HG03159 (cell line): Measurements from ENCODE around the gene MPV17.
"Not testable (repeated sequence)": the region's sequence is repeated elsewhere in the genome, so short reads cannot be mapped to it uniquely, and the experiment has no call there.

ENCODE experiments used
- ATAC-seq: cut with Tn5 transposase; IDR thresholded peaks from one replicate; pipeline ENCODE4 v1.9.1; 2021; ENCODE audit warnings: mild to moderate bottlenecking, moderate library complexity; ENCODE audit not compliant: unreplicated experiment

MPV17 gene

DNA sequence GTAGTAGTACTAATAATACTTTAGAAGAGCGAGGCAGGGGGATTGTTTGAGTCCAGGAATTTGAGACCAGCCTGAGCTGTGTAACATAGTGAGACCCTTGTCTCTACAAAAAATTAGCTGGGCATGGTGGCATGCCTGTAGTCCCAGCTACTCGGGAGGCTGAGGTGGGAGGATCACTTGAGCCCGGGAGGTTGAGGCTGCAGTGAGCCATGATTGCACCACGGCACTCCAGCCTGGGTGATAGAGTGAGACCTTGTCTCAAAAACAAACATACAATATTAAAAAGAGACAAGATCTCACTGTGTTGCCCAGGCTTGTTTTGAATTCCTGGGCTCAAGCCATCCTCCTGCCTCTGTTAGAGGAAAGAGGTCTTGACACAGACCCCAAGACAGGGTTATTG, 22.3 kb downstream of the MPV17 start:
- ATAC-seq: not testable (repeated sequence)

DNA sequence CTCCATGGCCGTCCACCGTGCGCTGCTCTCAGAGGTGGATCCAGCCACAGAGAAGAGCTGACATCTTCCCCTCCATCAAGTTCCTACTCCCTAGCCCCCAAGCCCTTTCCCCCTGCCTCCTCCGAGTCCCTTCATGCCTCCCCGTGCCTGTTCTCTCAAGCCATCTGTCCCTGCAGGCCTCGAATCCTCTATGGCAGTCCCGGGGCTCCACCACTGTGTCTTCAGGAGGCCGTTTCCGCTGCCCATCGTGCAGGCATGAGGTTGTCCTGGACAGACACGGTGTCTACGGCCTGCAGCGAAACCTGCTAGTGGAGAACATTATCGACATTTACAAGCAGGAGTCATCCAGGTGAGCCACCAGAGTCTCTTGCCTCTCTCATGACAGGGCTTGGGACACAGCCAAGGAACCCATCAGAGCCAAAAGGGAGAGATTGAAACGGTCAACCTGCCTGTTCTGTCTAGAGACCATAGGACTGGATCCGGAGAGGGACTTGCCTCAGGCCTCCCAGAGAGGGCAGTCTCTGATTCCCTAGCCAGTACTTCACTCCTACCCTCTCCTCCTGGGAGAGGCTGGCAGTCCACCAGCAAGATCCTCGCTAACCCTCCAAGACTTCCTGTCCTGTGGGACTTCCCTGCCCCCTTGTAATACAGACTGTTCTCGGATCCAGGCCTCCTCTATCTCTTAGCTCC, 24.4 kb downstream of the MPV17 start:
- ATAC-seq: no peak

DNA sequence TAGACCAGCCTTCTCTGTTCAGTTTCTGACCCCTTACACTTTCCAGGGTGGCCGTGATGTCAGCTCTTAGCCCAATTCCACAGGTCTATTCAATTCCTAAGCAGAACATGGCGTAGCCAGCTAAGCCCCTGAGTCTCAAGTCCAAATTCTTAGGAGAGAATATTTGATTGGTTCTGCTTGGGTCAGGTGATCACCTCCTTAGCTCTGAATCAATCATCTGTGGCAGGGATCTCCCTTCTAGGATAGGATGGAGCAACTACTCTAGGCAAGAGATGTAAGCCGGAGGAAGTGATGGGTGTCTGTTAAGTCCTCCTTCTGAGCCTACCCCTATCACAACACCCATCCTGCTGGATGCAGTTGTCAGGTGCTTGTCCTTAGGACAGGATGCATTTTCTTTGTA, 25.7 kb downstream of the MPV17 start:
- no peak for ATAC-seq

DNA sequence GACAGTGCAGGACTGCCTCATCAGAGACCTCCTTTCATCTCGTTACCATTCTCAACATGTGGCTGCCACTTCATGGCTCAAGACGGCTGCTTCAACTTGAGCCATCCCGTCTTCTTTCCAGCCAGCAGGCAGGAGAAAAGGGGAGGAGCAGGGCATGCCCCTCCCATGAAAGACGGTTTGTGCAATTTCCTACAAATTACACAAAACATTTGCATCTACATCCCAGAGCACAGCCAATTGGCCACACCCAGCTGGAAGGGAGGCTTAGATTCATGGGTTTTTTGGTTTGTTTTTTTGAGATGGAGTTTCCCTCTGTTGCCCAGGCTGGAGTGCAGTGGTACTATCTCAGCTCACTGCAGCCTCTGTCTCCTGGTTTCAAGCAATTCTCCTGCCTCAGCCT, 26.4 kb downstream of the MPV17 start:
- ATAC-seq: no peak

DNA sequence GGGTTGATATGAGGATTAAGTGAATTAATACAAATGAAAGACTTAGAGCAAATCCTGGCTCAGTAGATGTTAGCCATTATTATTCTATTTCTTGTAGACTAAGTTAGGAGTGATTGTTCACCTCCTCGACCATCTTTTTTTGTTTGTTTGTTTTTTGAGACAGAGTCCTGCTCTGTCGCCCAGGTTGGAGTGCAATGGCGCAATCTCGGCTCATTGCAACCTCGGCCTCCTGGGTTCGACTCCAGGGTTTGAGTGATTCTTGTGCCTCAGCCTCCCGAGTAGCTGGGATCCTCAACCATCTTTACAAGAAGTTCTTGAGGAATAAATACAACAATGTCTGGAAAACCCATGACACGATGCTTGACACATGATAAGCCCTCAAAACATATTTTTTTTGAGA, 28.0 kb downstream of the MPV17 start:
- no peak for ATAC-seq

DNA sequence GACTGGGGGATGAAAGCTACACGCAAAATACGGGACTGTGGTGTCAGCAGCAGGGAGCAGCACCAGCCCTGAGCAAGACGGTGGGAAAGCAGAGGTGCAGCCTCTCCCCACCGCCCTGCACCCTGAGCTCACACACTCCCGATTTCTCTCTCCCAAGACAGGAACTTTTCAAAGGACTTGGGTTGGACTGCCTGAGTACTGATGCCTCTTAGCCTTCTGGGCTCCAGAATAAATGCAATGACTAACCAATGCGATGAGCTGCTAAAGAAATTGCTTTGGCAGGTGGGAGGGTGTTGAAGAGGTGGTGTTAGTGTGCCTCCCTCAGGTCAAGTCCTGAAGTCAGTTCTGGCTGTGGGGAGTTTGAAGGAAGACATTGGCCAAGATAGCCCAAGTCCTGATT, 31.0 kb downstream of the MPV17 start:
- no peak for ATAC-seq

DNA sequence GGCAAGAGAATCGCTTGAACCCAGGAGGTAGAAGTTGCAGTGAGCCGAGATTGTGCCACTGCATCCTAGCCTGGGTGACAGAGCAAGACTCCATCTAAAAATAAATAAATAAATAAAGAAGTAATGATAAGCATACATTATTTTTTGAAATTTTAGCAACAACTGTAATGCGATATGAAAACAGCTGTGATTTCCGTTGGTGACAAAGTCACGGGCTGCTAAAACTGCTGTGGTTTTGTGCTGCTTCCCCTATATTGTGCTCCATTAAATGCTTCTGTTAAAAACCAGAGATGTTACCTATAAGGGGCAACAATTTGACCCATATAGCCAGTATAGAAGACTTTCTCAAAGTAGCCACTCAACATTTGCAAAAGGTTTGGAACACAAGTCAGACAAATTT, 32.3 kb downstream of the MPV17 start:
- ATAC-seq: no peak

DNA sequence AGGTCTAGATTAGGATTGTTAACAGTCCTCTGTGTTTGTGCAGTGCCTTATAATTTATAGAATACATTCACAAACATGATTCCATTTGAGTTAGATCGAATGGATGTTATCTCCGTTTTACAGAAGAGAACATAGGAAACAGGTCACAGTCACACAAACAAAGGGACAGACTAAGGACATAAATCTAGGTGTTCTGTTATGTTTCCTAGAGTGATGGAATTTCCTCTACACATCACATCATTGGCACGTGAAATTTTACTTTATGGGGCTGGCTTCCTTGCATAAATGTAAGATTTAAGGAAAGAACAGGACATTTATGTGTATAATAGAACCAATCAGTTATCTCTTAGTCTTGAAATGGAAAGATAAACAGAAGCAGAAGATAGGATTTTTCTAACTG, 34.3 kb downstream of the MPV17 start:
- ATAC-seq: no peak

DNA sequence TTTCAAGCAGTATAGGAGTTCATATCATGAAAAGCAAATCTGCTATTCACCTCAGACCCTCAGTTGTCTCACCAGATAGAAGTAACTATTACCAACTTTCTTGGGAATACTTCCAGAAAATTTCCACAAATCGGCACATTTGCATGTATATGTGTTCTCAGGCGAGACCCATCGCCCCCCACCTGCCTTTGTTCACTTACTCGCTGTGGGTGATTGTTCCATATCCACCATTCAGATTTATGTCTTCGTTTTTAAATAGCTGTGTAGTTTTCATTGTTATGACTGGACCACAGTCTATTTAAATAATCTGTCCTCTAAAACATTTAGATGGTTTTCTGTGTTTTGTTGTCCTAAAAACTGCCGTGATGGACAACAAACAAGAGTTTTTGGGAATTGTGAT, 37.4 kb downstream of the MPV17 start:
- no peak for ATAC-seq

DNA sequence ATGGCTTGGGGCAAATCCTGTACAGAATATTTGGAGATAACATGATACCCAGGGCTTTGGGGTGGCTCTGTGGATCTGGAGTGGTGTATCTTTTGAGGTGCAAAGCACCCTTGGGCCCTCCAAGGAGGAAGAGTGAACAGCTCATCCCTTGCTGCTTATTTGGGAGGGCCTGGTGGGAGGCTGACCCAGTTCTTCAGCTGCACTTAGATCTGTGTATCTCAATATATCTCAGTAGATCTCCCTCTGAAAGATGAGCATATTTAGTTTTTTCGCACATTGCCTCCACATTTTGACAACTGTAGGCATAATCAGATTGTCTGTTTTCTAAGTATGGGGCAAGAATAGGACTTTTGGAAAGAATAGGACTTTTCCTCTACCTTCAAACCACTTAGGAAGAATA, 37.9 kb downstream of the MPV17 start:
- no peak for ATAC-seq

DNA sequence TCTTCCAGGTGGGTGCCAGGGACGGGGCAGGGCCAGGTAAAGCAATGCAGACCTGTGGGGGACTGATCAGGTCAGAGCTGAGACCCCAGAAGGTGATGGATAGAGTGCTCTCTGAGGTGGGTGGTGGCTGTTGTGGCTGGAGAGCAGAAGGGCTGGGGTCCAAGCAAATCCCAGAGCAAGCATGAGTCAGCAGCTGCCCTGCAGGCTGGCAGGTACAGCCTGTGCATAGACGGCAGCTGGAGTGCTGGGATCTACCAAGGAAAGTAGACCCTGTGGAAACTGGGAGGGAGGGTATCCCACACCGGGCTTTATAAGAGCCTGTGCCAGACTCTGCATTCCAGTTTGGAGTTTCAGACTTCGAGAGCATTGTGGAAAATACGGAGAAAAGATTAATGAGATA, 40.0 kb downstream of the MPV17 start:
- no peak for ATAC-seq

DNA sequence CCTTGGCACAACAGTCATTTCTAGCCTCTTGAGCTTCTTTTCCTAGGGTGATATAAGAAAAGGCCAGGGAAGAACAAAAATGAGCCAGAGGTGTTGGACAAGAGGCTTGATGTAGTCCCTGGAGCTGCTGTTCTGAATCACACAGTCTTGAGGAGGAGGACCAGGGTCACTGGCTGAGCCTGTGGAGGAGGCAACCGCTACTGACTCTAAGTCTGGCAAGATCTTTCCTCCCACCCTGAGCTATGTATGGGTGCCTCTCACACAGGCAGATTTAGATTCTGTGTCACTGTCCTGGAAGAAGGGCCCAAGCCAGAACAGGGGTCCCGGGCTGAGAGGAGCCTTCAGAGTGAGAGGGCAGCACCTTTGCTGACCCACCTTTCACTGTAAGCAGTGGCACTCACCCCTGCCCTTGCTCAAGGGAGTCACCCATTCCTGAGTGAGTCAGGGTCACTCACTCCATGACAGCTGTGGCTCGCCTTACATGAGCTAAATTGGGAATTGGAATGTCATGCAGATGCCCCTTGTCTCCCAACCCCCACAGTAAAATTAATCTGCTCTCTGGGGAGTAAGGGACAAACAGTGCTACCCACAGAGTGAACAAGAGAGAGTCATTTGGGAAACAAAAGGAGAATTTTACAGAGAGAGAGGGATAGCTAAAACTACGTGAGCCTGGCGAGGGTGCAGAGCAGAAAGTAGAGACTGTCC, 40.9 kb downstream of the MPV17 start, which contains the start of gene TRIM54:
TSS of gene TRIM54 (plus strand) at position 575 of the 705 bp plus-strand sequence. CDS start 303 bp downstream, outside the sequence.
- no peak for ATAC-seq

DNA sequence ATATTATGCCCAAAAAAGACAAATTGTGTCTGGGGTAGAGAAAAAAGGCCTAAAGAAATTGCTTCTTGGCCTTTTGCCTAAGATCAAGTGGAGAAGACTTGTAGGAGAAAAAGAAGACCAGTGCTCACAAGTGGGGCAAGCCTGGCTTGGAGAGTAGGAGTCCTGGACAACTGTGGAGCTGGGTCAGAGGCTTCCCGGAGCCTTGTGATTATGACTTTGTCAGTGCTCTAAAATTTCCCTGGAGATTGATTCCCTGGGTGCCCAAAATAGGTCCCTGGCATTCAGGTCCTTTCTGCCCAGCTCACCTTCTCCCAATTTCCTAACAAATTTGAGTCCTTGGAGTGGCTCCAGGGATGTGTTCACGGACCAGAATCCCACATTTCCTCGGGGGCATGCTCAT, 41.5 kb downstream of the MPV17 start:
- no peak for ATAC-seq

DNA sequence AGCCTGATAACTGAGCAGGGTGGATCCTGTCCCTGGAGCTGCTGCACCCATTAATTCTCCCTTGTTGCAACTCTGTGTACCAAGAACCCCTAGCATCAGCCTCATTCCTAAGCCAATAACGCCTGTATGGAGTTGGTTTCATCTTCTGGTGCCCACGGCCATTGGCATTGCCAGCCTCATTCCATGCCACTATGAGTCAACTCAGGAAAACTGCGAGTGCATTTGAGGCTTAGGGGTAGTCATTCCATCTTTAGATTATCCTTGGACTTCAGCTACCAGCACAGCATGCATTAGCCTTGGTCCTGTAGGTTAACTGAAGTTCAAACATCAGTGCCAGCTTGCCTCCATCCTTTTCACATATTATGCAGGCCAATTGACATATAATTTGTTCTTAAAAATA, 42.1 kb downstream of the MPV17 start:
- ATAC-seq: no peak

DNA sequence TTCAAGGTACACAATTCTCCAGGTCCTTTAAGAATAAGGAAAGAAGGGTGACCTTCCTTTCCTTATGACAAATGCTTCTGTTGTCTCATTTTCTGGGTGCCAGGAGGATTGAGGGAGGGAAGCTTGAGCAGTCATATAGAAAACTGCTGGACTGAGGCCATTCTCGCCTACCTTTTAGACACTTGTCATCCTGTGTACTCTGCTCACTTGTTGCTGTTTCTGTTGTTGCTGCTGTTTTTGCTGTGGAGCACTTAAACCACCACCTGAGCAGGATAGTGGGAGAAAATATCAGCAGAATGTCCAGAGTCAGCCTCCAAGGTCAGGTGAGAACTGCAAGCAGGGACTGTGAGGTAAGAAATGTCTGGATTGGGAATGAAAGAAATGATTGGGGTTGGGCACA, 44.9 kb downstream of the MPV17 start:
- ATAC-seq: no peak

DNA sequence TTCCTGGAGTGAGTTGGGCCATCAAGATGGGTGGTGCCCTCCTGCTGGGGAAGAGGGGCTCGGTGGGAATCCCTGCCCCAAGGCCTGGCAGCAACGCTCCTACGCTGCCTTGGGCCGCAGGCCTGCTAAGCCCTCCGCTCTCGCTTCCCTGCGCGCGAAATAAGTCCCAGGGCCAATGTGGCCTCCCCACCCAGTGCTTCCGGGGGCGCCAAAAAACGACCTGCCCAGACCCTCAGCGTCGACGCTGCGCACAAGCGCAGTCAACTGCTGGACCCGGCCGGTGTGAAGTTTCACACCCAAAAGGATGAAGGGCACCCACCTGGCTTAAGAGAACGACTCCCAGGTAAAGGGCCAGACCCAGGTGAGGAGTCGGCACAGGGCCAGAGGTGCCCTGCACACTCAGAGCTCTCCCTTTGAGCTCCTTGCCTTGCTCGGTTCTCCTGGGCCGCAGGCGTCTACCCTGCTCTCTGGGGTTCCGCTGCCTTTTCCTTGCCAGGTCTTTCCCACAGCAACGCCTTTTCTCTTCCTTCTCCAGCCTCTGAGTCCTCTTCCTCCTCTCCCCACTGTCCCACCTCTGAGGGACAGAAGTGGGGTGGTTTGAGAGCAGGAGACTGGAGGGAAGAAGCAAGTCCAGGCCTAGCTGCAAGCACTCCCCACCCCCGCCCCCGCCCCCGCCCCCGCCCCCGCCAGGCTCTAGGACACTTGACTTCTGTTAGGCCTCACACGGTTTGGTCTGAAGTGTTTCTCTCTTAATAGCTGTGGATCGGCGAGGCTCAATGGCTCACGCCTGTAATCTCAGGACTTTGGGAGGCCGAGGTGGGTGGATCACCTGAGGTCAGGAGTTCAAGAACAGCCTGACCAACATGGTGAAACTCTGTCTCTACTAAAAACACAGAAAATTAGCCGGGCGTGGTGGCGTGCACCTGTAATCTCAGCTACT, 47.4 kb downstream of the MPV17 start, which contains the start of gene DNAJC5G:
TSS of gene DNAJC5G (plus strand) at position 223 of the 940 bp plus-strand sequence. CDS start 1,296 bp downstream, outside the sequence.
- no peak for ATAC-seq

DNA sequence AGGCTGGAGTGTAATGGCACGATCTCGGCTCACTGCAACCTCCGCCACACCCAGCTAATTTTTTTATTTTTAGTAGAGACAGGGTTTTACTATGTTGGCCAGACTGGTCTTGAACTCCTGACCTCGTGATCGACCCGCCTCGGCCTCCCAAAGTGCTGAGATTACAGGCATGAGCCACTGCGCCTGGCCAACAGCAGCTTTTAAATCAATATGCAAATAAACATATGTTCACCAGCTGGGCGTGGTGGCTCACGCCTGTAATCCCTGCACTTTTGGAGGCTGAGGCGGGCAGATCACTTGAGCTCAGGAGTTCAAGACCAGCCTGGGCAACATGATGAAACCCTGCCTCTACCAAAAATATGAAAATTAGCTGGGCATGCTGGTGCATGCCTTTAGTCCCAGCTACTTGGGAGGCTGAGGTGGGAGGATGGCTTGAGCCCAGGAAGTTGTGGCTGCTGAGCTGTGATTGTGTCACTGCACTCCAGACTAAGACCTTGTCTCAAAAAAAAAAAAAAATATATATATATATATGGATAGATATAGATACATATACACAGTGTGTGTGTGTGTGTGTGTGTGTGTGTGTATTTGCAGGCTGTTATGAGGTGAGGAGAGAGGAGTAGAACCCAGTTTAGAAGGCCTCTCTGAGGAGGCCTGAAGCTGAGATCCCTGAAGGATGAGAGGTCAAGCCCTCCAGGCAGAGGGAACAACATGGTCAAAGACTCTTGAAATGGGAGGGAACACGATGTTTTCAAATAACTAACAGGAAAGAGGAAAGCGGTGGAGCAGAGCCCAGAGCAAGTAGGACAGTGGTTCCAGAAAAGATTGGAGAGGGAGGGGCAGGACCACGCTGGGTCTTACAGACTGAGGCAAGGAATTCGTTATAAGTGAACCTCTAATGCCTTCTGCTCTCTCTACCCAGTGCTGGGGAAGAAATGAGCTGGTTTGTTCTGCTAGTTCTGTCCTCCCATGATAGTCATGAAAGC, 50.1 kb downstream of the MPV17 start:
- ATAC-seq: not testable (repeated sequence)

DNA sequence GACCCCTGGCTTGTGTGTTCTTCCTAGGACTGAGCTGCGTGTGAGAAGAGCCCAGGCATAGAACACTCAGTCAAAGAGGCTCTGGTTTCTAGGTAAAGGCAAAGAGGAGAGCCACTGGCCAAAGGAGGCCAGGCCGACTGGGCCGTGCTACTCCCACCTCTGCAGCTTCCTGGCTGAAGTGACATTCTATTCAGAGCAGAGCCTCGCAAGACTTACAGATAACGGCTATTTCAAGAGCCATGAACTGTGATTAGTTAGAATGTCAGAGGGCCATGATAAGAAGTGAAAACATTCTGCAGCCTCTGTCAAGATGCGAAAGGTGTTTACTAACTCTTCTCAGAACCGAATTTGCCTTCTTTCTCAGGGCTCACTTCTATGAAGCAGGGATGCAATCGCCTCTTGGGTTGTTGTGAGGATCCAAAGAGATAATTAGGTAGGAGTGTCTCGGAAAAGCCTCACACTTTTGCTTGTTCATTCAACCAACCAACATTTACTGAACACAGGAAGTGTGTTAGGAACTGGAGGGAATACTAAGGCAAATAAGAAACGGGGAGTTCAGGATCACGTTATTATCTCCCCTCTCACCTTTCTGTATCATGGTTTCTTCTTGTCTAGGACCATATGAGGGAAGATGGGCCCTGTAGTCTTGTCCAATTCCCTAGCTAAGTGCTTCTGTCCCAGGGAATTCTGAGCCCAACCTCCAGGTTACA, 51.1 kb downstream of the MPV17 start:
- no peak for ATAC-seq

DNA sequence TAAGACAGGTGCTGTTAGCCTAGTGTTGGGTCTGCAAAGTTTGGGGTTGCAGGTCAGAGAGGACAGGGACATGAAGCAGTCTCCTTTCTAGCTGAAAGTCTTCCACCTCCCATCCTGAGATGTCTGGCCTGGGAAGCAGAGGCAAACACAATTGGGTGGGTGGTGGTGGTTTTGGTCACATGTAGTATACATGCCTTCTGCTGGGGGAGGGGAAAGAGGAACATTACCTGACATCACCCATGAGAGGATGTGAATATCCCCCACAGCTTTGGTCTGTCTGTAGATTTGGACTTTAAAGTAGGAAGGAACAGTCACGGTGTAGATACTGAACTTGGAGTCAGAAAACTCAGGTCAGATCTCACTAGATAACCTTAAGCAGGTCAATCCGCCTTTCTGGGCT, 52.2 kb downstream of the MPV17 start:
- no peak for ATAC-seq

DNA sequence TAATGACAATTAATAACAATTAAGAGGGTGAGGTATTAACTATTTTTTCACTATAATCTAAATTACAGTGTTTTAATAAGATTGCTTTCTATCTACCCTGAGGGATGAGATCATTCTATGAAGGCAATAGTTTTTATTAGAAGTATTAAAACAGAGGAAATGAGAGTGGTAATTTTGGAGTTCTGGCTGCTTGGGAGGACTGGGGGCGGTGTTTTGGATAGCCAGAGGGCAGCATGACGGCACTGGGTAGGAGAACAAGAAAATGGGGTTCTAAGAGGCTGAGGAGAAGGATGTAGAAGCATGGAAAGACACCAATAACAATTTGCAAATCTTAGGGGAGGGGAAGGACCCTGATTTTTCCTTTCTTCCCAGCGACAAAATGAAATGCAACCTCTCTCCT, 52.8 kb downstream of the MPV17 start:
- no peak for ATAC-seq
